Activated naive CD8-positive, alpha-beta T cell treated with anti-CD3 and anti-CD28 coated beads, Interleukin-2, amount 10 ng/mL, durations not matched to agents 7 days and 5 days (primary cell): ENCODE results near the gene CTIF. TPM values are rescaled to one million over a fixed set of nuclear protein-coding genes. Genes with fewer than 3 reads are reported as not detected.

Experiments
- ATAC-seq: fragments of 150-1000 bp; cut with Tn5 transposase; one replicate; pipeline ENCODE4 v1.10.0; 2021; ENCODE audit warnings: low read depth, moderate library complexity
- POLR2A ChIA-PET: fragments of 350-600 bp; sonication (Branson Sonifier 250); formaldehyde crosslinking; loops from one replicate; lab custom pipeline; 2021; ENCODE audit warnings: antibody characterized with exemption; lab: Charles Lee
- DNase-seq: peaks from one replicate; pipeline ENCODE4 v3.0.0; 2021
- H3K27ac Mint-ChIP-seq: one replicate; pipeline ENCODE4 v1.8.0; 2022; ENCODE audit warnings: mild to moderate bottlenecking, mixed read lengths
- H3K27me3 Mint-ChIP-seq: one replicate; pipeline ENCODE4 v1.8.0; 2022; ENCODE audit warnings: mild to moderate bottlenecking, moderate library complexity, mixed read lengths
- H3K36me3 Mint-ChIP-seq: one replicate; pipeline ENCODE4 v1.8.0; 2021; ENCODE audit warnings: mild to moderate bottlenecking, mixed read lengths
- H3K4me1 Mint-ChIP-seq: one replicate; pipeline ENCODE4 v1.8.0; 2021; ENCODE audit warnings: mixed read lengths
- H3K4me3 Mint-ChIP-seq: one replicate; pipeline ENCODE4 v1.8.0; 2022; ENCODE audit warnings: mild to moderate bottlenecking, moderate library complexity, mixed read lengths
- H3K9me3 Mint-ChIP-seq: one replicate; pipeline ENCODE4 v1.8.0; 2021; ENCODE audit warnings: mixed read lengths
- total RNA-seq, 2 experiments: library from RNA; stranded (reverse); gene quantifications; one replicate each; pipeline ENCODE4 v1.2.3, GENCODE V29; 2021

CTIF gene
- total RNA-seq, 2 experiments from 2014 or later, result 2.4 to 3.0 TPM

- Mint-ChIP-seq H3K27ac (no peak overlapping the region), H3K36me3 (no peaks in the 10 kb centered on the region)
These were observed 28.6 kb downstream of the CTIF start for GRCh38 chr18:48567388-48567787.

DNA sequence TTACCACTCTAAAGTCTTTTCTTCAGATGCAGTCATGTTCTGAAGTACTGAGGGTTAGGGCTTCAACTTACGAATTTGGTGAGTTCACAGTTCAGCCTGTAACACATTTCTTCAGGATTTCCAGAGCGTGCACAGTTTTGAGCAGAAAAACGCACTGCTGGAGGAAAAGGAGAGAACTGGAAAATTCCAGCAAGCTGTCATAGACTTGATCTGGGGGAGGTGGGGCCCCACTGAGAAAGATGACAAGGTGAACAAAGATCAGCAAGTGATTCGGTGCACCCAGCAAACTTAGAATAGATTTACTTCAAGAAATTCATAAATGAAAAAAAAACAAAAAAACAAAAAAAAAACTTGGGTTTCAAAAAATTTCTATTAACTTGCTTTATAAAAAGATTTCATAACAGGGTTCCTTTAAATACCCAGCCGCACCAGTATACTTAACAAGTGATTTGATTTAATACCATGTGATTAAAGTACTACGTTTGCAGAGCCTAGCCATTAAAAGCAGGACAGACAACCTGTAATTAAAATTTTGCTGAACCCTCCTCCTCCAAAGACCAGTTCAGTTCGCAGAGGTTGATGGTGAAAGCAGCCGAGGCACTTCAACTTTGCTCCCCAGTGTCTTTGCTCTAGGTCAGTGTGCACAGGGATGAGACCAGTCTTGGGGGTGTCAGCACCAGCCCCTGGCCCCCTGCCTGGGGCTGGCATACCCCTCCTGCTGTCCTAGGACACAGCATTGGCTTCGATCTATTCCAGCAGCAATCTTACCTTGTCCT lies 30.5 kb downstream of the CTIF start:
- ATAC-seq (no peak), DNase-seq (no peak)
- Mint-ChIP-seq H3K36me3 (no peaks in the 10 kb centered on the region), H3K4me3 (no peak overlapping the region), H3K4me1 (no peaks in the 10 kb centered on the region), H3K9me3 (peaks cover 1% of the 10 kb centered on the region), H3K27me3 (peaks cover 2% of the 10 kb centered on the region), H3K27ac (no peak overlapping the region)
- POLR2A ChIA-PET, result no interaction called here

More at GRCh38 chr18:48567388-48567787, 28.6 kb downstream of the CTIF start:
- DNase-seq (no peak), ATAC-seq (no peak)
- Mint-ChIP-seq H3K4me3 (no peak overlapping the region), H3K27me3 (peaks cover 2% of the 10 kb centered on the region), H3K9me3 (peaks cover 1% of the 10 kb centered on the region), H3K4me1 (peaks cover 6% of the 10 kb centered on the region)
- POLR2A ChIA-PET, result no interaction called here

- no peaks in the 10 kb centered on the region for H3K36me3 Mint-ChIP-seq
- peaks cover 1% of the 10 kb centered on the region for H3K9me3 Mint-ChIP-seq
- no peak for DNase-seq
- peaks cover 2% of the 10 kb centered on the region for H3K27me3 Mint-ChIP-seq
- H3K27ac Mint-ChIP-seq, result no peak overlapping the region
- no peak overlapping the region for H3K4me3 Mint-ChIP-seq
- POLR2A ChIA-PET, result no interaction called here
- H3K4me1 Mint-ChIP-seq, result no peaks in the 10 kb centered on the region
- no peak for ATAC-seq
These were observed 31.1 kb downstream of the CTIF start for GRCh38 chr18:48569915-48570264.

DNA sequence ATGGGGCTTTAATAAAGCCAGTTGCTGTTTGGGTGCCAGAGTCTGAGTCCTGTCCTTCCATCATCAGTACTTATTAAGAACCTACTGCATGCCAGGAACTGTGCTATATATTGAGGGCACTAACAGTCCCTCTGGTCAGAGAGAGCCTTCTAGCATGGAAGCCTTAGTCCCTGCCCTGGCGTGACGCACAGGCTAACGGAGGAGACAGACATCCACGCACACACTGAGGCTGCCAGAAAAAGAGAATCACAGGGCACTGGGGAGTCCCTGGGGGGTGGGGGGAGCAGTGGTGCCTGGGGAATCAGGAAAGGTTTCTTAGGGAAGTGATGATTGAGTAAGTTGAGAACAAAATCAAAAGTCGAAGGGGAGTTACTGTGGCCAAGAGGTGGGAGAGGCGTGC lies 31.5 kb downstream of the CTIF start:
- H3K4me1 Mint-ChIP-seq, result no peaks in the 10 kb centered on the region

DNA sequence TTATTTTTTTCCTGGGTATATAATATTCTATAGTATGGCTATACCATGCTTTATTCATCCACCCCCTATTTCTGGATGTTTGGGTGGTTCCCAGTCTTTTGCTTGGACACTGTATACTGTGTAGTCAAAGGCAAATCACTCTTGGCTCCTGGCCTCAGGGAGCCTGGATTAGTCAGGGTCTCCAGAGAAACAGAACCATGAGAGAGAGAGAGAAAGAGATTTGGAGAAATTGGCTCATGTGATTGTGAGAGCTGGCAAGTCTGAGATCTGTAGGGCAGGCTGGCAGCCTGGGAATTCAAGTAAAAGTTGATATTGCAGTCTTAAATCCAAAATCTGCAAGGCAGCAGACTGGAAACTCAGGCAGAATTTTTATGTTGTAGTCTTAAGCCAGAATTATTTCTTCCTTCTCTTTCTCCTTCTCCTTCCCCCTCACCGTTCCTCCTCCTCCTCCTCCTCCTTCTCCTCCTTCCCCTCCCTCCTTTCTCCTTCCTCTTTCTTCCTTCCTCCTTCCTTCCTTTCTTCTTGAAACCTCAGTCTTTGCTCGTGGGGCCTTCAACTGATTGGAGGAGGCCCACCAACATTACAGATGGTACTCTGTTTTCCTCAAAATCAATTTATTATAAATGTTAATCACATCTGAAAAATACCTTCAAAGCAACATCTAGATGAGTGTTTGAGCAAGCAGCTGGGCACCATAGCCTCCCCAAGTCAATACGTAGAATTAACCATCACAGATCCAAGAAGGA lies 33.0 kb downstream of the CTIF start:
- peaks cover 3% of the 10 kb centered on the region for H3K9me3 Mint-ChIP-seq
- DNase-seq (no peak), ATAC-seq (no peak)
- H3K36me3 Mint-ChIP-seq, result no peaks in the 10 kb centered on the region
- H3K27me3 Mint-ChIP-seq, result peaks cover 2% of the 10 kb centered on the region
- no peak overlapping the region for H3K4me3 Mint-ChIP-seq
- no peaks in the 10 kb centered on the region for H3K4me1 Mint-ChIP-seq
- H3K27ac Mint-ChIP-seq, result no peak overlapping the region
- POLR2A ChIA-PET, result no interaction called here

More for the DNA sequence above, 31.5 kb downstream of the CTIF start:
- DNase-seq, result no peak
- POLR2A ChIA-PET, result no interaction called here
- Mint-ChIP-seq H3K27me3 (peaks cover 2% of the 10 kb centered on the region), H3K36me3 (no peaks in the 10 kb centered on the region), H3K9me3 (peaks cover 1% of the 10 kb centered on the region), H3K27ac (no peak overlapping the region), H3K4me3 (no peak overlapping the region)
- ATAC-seq, result no peak

DNA sequence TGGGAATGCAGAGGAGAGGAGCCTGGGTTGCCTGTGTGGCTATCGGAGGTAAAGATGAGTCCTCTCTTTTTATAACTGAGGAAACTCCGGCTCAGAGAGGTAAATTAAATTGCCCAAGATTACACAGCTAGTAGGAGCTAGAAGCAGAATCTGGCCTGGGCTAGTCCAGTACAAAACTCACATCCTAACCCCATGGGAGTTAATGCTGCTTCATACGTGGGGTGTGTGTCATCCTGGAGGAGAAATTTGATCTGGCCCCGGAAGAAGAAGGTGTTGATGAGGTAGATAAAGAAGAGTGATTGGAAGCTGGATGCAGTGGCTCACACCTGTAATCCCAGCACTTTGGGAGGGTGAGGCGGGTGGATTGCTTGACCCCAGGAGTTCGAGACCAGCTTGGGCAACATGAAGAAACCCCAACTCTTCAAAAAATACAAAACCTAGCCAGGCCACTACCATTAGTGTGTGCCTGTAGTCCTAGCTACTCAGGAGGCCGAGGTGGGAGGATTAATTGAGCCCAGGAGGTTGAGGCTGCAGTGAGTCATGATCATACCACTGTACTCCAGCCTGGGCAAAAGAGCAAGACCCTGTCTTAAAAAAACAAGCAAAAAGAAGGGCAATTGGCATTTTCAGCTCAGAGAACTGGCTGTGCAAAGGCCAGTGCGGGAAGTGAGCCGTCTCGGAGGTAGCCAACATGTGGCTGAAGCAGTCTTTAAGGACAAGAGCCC lies 33.7 kb downstream of the CTIF start:
- peaks cover 2% of the 10 kb centered on the region for H3K27me3 Mint-ChIP-seq
- H3K9me3 Mint-ChIP-seq, result peaks cover 4% of the 10 kb centered on the region
- H3K4me1 Mint-ChIP-seq, result no peaks in the 10 kb centered on the region
- DNase-seq (no peak), ATAC-seq (no peak)
- no peak overlapping the region for H3K4me3 Mint-ChIP-seq
- no peaks in the 10 kb centered on the region for H3K36me3 Mint-ChIP-seq
- H3K27ac Mint-ChIP-seq, result no peak overlapping the region
- POLR2A ChIA-PET, result no interaction called here

DNA sequence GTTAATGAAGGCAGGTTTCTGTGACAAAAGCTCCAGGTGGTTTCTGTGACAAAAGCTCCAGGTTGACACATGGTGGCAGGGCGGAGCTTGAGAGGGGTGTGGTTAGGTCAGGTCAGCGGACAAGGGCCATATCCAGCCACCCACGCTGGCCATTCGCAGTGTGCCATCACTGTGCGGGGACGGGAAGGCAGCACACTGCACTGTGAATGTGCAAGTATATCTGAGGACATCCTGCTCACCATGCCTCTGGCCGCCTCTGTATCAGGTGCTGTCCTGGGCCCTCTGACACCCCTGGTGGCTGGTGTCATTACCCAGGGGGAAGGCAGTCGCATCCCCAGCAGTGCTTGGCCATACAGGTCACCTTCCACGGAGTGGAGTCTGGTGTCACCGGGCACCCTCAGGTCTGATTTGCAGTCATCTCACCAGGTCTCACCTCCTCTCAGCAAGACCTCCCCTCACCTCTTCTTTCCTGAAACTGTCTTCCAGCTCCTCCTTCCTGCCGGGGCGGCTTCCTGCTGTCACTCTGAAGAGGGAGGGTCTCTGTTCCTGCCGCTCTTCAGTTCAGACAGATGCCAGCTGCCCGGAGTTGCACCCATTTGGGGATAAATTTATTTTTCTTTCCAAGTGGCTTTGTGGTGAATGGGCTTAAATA lies 34.9 kb downstream of the CTIF start:
- Mint-ChIP-seq H3K27me3 (peaks cover 2% of the 10 kb centered on the region), H3K4me3 (no peak overlapping the region), H3K9me3 (peaks cover 9% of the 10 kb centered on the region), H3K4me1 (no peaks in the 10 kb centered on the region), H3K36me3 (no peaks in the 10 kb centered on the region), H3K27ac (no peak overlapping the region)
- DNase-seq (no peak), ATAC-seq (no peak)
- POLR2A ChIA-PET, result no interaction called here

DNA sequence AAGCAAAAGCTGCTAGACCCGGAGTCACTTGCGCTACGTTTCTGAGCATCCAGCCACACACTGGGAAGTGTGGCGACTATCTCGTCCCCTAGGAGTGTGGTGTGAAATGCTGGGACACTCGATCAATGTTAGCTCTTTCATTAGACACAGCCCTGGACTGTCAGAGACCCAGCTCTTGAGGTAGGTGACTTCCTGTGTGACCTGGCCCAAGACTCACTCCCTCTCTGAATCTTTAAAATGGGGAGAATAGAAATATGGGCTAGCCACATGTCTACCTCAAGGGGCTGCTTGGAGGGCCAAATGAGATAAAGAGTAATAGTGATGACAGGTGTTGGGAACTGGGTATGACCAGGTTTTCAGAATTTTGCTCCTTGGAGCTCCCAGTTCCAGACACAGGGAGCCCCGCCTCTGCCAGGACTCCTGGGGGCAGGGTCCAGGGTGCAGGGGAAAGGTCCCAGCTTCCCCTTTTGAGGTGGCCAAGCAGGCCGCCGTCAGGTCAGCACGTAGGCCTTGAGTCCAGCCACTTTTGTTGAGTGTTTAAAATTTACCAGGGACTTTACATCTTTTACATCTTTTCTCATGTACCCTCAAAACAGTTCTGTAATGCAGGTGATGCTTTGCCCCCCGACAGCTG lies 36.0 kb downstream of the CTIF start:
- Mint-ChIP-seq H3K27ac (no peak overlapping the region), H3K4me1 (no peaks in the 10 kb centered on the region), H3K27me3 (peaks cover 2% of the 10 kb centered on the region), H3K9me3 (peaks cover 10% of the 10 kb centered on the region), H3K4me3 (no peak overlapping the region), H3K36me3 (no peaks in the 10 kb centered on the region)
- DNase-seq, result no peak
- ATAC-seq, result no peak
- POLR2A ChIA-PET, result no interaction called here

- POLR2A ChIA-PET, result no interaction called here
- ATAC-seq (no peak), DNase-seq (no peak)
- H3K27ac Mint-ChIP-seq, result no peak overlapping the region
- no peaks in the 10 kb centered on the region for H3K4me1 Mint-ChIP-seq
- no peaks in the 10 kb centered on the region for H3K36me3 Mint-ChIP-seq
- H3K27me3 Mint-ChIP-seq, result peaks cover 1% of the 10 kb centered on the region
- peaks cover 10% of the 10 kb centered on the region for H3K9me3 Mint-ChIP-seq
- no peak overlapping the region for H3K4me3 Mint-ChIP-seq
These were observed 36.4 kb downstream of the CTIF start for GRCh38 chr18:48575301-48575657.

GRCh38 chr18:48575658-48576456 lies 37.0 kb downstream of the CTIF start:
- no peak overlapping the region for H3K27ac Mint-ChIP-seq
- H3K36me3 Mint-ChIP-seq, result no peaks in the 10 kb centered on the region
- ATAC-seq (no peak), DNase-seq (no peak)
- POLR2A ChIA-PET, result no interaction called here
- H3K27me3 Mint-ChIP-seq, result no peaks in the 10 kb centered on the region
- peaks cover 10% of the 10 kb centered on the region for H3K9me3 Mint-ChIP-seq
- H3K4me1 Mint-ChIP-seq, result no peaks in the 10 kb centered on the region
- H3K4me3 Mint-ChIP-seq, result no peak overlapping the region

- Mint-ChIP-seq H3K36me3 (no peaks in the 10 kb centered on the region), H3K27ac (no peak overlapping the region), H3K4me3 (no peak overlapping the region), H3K27me3 (no peaks in the 10 kb centered on the region), H3K4me1 (no peaks in the 10 kb centered on the region), H3K9me3 (peaks cover 10% of the 10 kb centered on the region)
- ATAC-seq (no peak), DNase-seq (no peak)
- POLR2A ChIA-PET, result no interaction called here
These were observed 37.6 kb downstream of the CTIF start for GRCh38 chr18:48576457-48576771.

GRCh38 chr18:48577478-48578190 lies 38.8 kb downstream of the CTIF start:
- Mint-ChIP-seq H3K4me3 (no peak overlapping the region), H3K9me3 (peaks cover 10% of the 10 kb centered on the region), H3K27me3 (no peaks in the 10 kb centered on the region), H3K4me1 (no peaks in the 10 kb centered on the region), H3K27ac (no peak overlapping the region), H3K36me3 (no peaks in the 10 kb centered on the region)
- POLR2A ChIA-PET, result no interaction called here
- no peak for ATAC-seq
- DNase-seq, result no peak
